A673 (cell line): ENCODE data around the gene MCM5. TPM values are rescaled to one million over a fixed set of nuclear protein-coding genes. Genes with fewer than 3 reads are reported as not detected.

Source experiments
- BruUV-seq: library from RNA; stranded (reverse); fragments of 400-500 nt; replicated peaks from 2 replicates; lab custom pipeline; 2021; lab: Mats Ljungman, UMichigan
- CTCF ChIA-PET: fragments of 300-600 bp; sonication (Branson Sonifier 250); formaldehyde crosslinking; loops from one replicate; lab custom pipeline; 2022; ENCODE audit warnings: antibody characterized with exemption; lab: Charles Lee
- POLR2A ChIA-PET: fragments of 300-600 bp; sonication (Branson Sonifier 250); formaldehyde crosslinking; loops from one replicate; lab custom pipeline; 2022; ENCODE audit warnings: antibody characterized with exemption; ENCODE audit not compliant: low non-redundant PET; lab: Charles Lee
- DNase-seq: peaks from one replicate; pipeline ENCODE4 v3.0.0-alpha.2; 2015; ENCODE audit warnings: low spot score
- H3K27ac ChIP-seq: fragments of 200-600 bp; sonication (generic); 2 replicates; pipeline ENCODE4 v1.5.1; 2016; ENCODE audit warnings: mixed run types, low read depth, mild to moderate bottlenecking, mixed read lengths, antibody characterized with exemption, low read length; ENCODE audit not compliant: poor library complexity, severe bottlenecking
- H3K27me3 ChIP-seq: fragments of 200-600 bp; sonication (generic); replicated peaks from 2 replicates; pipeline ENCODE4 v1.6.1; 2017; ENCODE audit warnings: mixed run types, low read depth, mild to moderate bottlenecking, mixed read lengths, antibody characterized with exemption, low read length; ENCODE audit not compliant: insufficient read depth, poor library complexity
- H3K36me3 ChIP-seq: fragments of 200-600 bp; sonication (generic); 2 replicates; pipeline ENCODE4 v1.6.1; 2016; ENCODE audit warnings: mixed run types, mild to moderate bottlenecking, mixed read lengths, antibody characterized with exemption, low read length; ENCODE audit not compliant: insufficient read depth, poor library complexity, severe bottlenecking
- H3K4me1 ChIP-seq: fragments of 200-600 bp; sonication (generic); 2 replicates; pipeline ENCODE4 v1.6.1; 2017; ENCODE audit warnings: mixed run types, mild to moderate bottlenecking, mixed read lengths, antibody characterized with exemption, low read length; ENCODE audit not compliant: insufficient read depth, poor library complexity, severe bottlenecking
- H3K4me3 ChIP-seq: fragments of 200-600 bp; sonication (generic); 2 replicates; pipeline ENCODE4 v1.5.1; 2016; ENCODE audit warnings: low read depth, mixed run types, mild to moderate bottlenecking, mixed read lengths, low read length; ENCODE audit not compliant: poor library complexity, severe bottlenecking
- H3K9me3 ChIP-seq: fragments of 200-600 bp; sonication (generic); 2 replicates; pipeline ENCODE4 v1.6.1; 2016; ENCODE audit warnings: mixed run types, low read depth, mild to moderate bottlenecking, mixed read lengths, antibody characterized with exemption, low read length; ENCODE audit not compliant: poor library complexity, severe bottlenecking
- EZH2 ChIP-seq: fragments of 200-600 bp; sonication (generic); IDR thresholded peaks from 2 replicates; pipeline ENCODE4 v1.6.1; 2017; ENCODE audit warnings: borderline replicate concordance, low read depth, mild to moderate bottlenecking, mixed read lengths, antibody characterized with exemption, low read length; ENCODE audit not compliant: poor library complexity, severe bottlenecking
- intact Hi-C: fragments of 100-400 bp; cut with micrococcal nuclease; formaldehyde crosslinking; loops from one replicate; pipeline ENCODE4 v1.10.0; 2022; ENCODE audit not compliant: unreplicated experiment
- total RNA-seq: library from RNA; stranded (reverse); gene quantifications from 2 replicates; pipeline ENCODE4 v1.2.3, GENCODE V29; 2021
- TF ChIP-seq, protein P1 (sequence below): fragments of 300-800, 200-600 bp; sonication (generic); conservative IDR thresholded peaks from 2 replicates; pipeline ENCODE4 v1.5.1; 2017; ENCODE audit warnings: low read depth, mild to moderate bottlenecking, antibody characterized with exemption, low read length, moderate library complexity, mixed read lengths

The MCM5 gene
- total RNA-seq, 1 experiment from 2014 or later: 245 TPM

DNA sequence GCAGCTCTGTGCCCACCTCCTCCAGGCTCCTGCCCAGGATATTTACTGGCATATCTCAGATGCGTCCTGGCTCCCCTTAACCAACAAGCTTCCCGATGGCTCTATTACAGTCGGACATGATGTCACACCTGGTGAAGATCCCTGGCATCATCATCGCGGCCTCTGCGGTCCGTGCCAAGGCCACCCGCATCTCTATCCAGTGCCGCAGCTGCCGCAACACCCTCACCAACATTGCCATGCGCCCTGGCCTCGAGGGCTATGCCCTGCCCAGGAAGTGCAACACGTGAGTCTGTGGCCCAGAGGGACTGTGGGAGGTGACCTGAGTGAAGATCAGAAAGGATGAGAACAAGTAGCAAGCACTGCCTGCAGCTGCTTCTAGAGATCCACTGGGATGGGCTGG lies 6.5 kb downstream of the MCM5 start:
- Histone ChIP-seq H3K4me3 (no peak overlapping the region), H3K4me1 (peaks cover 18% of the 10 kb centered on the region), H3K27me3 (no peaks in the 10 kb centered on the region), H3K36me3 (peaks cover 97% of the 10 kb centered on the region), H3K27ac (no peak overlapping the region), H3K9me3 (no peaks in the 10 kb centered on the region)
- ChIA-PET POLR2A (interaction anchor here (0.6 kb wide), 1 partner anchor 578 kb away, joined by 3 read pairs; no protein-coding TSS in a partner anchor), CTCF (interaction anchor here (0.6 kb wide), 1 partner anchor 15 kb away, joined by 5 read pairs; no protein-coding TSS in a partner anchor)
- TF ChIP-seq, protein P1, sequence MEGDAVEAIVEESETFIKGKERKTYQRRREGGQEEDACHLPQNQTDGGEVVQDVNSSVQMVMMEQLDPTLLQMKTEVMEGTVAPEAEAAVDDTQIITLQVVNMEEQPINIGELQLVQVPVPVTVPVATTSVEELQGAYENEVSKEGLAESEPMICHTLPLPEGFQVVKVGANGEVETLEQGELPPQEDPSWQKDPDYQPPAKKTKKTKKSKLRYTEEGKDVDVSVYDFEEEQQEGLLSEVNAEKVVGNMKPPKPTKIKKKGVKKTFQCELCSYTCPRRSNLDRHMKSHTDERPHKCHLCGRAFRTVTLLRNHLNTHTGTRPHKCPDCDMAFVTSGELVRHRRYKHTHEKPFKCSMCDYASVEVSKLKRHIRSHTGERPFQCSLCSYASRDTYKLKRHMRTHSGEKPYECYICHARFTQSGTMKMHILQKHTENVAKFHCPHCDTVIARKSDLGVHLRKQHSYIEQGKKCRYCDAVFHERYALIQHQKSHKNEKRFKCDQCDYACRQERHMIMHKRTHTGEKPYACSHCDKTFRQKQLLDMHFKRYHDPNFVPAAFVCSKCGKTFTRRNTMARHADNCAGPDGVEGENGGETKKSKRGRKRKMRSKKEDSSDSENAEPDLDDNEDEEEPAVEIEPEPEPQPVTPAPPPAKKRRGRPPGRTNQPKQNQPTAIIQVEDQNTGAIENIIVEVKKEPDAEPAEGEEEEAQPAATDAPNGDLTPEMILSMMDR: no peak
- TF ChIP-seq EZH2: no peak
- no peak for DNase-seq
- no TSS peak for BruUV-seq
- intact Hi-C loops: no loop called here

DNA sequence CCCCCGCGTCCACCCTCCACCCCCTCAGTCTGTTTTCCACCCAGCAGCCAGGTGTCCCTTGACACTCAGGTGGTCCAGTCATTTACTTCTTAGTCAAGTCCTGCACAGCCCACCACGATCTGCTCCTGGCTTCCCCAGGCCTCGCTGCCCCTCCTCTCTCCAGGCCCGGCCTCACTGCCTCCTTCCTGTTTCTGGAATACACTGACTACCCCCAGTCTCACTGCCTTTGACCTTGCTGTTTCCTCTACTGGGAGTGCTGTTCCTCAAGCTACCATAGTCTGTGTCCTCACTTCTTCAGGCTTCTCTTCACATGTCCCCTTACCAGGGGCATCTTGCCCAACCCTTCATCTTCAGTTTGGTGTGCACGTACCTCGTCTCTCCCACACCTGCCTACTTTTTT lies 7.4 kb downstream of the MCM5 start:
- DNase-seq: no peak
- Histone ChIP-seq H3K27ac (no peak overlapping the region), H3K4me1 (peaks cover 8% of the 10 kb centered on the region), H3K9me3 (no peaks in the 10 kb centered on the region), H3K27me3 (no peaks in the 10 kb centered on the region), H3K36me3 (peaks cover 98% of the 10 kb centered on the region), H3K4me3 (no peak overlapping the region)
- ChIA-PET CTCF (no interaction called here), POLR2A (no interaction called here)
- BruUV-seq: no TSS peak
- intact Hi-C loops: no loop called here
- TF ChIP-seq, protein P1: no peak
- no peak for TF ChIP-seq EZH2

DNA sequence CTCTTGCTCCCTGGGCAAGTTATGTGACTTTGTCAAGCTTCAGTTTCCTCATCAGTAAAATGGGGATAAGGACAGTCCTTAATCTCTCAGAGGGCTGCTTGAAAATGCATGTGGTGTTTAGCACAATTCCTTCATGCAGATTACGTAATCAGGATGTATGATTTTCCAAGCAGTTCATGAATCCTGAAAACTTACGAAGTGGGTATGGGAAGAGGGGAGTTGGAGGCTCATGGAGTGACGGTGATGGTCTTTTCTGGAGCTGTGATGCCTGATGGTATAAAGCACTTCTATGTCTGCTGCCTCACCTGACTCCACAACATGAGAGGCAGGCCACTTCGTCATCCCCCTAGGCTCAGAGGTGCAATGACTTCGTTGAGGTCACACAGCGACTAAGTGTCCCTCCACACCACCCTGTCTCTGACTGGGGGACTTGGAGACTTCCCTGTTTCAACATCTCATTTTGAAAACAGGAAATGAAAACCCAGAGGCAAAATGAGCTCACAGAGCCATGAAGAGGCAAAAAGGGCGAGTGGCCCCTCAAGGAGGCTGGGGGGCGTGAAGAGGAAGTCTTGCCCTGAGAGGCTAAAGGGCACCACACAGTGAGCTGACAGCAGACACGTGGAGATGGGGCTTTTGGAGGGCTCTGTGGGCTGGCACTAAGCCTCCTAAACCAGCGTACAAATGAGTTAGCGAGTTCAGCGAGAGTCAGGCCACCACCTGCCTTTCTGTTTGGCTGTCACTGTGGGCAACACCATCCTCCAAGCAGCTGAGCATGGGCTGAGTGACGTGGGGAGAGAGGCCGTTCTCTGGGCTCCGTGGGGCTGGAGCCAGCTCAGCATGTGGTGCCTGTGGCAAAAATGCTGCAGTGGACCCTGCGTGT lies 10.1 kb downstream of the MCM5 start:
- Histone ChIP-seq H3K9me3 (no peaks in the 10 kb centered on the region), H3K4me1 (no peaks in the 10 kb centered on the region), H3K27ac (peak overlapping the region; percentile 8), H3K4me3 (no peak overlapping the region), H3K36me3 (peaks cover 97% of the 10 kb centered on the region), H3K27me3 (no peaks in the 10 kb centered on the region)
- POLR2A ChIA-PET: no interaction called here
- BruUV-seq: no TSS peak
- CTCF ChIA-PET: interaction anchor here (0.5 kb wide), 1 partner anchor 28 kb away, joined by 3 read pairs; no protein-coding TSS in a partner anchor
- DNase-seq: no peak
- TF ChIP-seq EZH2: no peak
- TF ChIP-seq, protein P1: no peak
- intact Hi-C loops: no loop called here
